NCI-H526 treated with DMSO at 0.1 percent for 48 hours (cell line): ENCODE measurements around the gene PRDM16.

Experiments
- DNase-seq: peaks from one replicate; lab custom pipeline; 2025; lab: John Stamatoyannopoulos, UW

Gene PRDM16

DNA sequence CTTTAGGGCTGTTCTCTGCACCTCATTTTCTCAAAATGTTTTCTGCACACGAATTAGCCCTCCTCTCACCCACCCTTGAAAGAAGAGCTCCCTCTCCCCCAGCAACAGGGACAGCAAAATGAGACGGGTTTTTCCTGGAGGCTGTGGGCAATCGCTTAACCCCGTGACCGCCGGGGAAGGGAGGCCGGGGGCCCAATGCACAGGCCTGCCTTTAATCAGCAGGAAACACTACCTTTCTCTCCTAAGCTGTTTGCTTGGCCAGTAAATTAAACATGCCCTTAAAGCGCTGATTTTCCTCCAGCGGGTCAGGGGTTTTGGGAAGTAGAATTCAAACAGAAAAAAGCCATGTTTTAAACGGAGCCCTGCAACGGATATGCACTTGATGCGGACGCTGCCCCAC is 114.4 kb downstream of the PRDM16 start:
- no peak for DNase-seq

DNA sequence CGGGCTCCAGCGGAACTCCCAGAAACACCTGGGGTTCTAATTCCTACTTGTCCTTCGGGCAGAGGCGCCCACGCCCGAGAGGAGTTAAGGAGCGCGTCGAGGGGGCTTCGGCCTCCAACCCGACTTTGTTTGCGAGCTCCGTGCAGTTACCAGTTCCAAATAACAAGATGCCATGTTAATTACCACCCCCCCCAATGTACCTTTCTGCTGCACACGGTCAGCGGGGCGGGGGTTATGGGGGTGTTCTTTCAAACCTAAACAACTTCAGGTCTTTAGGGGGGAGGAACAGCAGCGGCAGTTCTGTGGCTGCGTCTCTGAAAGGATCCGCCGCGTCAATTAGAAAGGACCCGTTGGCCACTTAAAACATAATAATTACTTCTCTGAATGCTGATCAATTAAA is 114.8 kb downstream of the PRDM16 start:
- DNase-seq, result no peak

DNA sequence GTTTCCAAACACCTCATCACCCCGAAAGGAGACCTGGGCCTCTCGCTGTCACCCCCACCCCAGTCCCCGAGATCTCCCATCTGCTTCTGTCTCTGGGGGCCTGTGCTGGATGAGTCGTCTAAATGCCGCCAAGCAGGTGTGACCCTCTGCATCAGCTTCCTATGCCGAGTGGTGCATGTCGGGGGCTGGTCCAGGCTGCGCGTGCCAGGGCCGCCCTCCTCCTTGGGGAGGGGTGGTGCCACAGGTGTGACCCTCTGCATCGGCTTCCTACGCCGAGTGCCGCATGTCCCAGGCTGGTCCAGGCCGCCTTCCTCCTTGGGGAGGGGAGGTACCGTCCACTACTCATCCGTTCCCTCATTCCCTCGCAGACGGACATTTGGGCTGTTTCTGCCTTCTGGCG is 115.7 kb downstream of the PRDM16 start:
- no peak for DNase-seq

DNA sequence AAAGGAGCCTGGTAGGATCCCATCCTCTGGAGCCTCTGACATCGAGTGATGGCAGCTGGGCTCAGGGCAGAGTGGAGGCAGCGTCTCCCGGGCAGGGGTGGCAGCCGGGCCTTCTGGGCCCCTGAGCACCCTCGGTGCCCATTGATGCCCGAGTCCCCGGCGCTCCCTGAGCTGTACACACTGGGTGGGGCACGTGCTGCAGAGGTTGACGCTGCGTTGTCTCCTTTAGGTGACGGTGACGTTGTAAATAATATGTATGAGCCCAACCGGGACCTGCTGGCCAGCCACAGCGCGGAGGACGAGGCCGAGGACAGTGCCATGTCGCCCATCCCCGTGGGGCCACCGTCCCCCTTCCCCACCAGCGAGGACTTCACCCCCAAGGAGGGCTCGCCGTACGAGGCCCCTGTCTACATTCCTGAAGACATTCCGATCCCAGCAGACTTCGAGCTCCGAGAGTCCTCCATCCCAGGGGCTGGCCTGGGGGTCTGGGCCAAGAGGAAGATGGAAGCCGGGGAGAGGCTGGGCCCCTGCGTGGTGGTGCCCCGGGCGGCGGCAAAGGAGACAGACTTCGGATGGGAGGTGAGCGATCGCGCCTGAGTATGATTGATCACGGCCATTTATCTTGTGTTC is 117.0 kb downstream of the PRDM16 start:
- DNase-seq, result no peak

DNA sequence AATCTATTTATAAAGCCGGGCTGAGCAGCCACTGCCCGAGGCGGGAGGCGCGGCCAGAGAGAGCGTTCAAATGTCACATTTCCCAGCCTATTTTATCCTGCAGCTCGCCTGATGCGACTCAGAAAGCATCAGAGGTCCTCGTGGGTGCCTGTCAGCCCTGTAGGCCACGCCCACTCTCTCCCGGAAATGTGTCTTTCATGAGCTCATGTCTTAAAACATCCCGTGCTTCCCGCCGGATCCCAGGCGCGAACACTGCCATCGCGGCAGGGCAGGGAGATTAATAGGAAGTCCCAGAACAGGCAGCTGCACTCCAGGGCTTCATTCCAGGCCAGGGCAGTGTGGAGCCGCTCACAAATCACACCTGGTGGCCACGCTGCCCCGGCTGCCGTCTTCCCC is 117.5 kb downstream of the PRDM16 start:
- no peak for DNase-seq

DNA sequence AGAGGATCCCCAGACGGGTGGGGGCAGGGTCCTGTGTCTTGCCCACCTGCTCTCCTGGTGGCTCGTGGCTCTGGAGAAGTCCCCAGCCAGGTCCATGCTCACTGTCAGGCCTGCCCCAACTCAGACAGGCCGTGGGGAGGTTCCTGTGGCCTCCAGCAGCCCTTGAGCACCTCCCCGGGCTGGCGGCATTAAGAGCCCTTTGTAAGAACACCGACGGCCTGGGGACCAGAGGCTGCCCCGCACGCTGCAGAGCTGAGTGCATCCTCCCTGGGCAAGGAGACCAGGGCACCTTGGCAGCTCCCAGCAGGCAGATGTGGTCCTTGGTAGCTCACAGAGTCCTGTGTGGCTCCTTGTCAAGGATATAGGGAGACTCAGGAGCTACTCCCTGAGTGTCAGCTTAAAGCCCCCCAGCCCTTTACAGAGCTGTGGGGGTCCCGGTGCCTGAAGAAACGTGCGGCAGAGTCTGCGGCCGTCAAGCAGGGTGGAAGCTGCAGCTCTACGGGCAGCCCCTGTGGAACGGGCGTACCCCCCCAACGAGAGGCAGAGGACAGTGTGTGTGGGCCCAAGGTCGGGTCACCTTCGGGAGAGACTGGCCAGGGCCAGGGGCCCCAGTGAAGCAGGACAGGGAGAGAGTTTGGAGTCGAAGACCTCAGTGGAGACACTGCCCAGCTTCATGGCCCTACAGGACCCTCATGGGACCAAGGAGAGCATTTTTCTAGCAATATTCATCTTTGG is 118.6 kb downstream of the PRDM16 start:
- DNase-seq, result no peak

DNA sequence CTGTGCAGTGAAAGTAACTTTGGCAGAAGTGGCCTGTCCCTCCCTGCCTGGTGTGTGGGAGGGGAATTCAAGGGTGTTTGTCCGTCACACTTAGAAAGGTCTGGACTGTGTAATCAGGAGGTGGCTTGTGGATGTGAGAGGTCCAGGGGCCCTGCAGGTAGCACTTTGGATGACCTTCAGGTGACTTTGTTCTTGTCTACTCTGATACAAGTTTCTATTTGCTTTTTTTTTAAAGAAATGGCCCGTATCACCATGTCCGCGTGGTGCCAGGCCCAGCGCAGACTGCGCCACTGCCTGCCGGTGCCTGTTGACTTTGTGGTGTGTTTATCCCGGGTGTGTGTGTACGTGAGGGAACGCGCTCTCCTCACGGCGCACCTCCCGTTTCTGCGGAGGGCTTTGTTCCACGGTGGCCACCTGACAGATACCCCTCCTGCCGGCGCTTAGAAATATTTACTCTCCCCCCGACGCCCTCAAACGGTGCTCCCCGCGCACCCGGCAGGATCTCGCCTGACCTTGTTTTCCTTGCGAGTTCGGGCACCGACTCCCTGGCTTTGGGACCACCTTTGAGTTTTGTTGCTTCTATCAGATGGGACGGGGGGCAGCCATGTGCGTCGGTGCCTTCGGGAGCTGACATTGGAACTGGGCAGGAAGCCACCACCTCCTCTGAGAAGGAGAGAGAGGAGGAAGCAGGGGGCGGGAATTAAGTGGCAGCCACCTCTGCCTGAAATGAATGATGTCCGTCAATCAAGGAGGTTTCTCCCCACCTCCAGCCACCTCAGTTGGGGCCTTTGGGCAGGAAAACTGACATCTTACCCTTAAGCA is 119.4 kb downstream of the PRDM16 start:
- no peak for DNase-seq

DNA sequence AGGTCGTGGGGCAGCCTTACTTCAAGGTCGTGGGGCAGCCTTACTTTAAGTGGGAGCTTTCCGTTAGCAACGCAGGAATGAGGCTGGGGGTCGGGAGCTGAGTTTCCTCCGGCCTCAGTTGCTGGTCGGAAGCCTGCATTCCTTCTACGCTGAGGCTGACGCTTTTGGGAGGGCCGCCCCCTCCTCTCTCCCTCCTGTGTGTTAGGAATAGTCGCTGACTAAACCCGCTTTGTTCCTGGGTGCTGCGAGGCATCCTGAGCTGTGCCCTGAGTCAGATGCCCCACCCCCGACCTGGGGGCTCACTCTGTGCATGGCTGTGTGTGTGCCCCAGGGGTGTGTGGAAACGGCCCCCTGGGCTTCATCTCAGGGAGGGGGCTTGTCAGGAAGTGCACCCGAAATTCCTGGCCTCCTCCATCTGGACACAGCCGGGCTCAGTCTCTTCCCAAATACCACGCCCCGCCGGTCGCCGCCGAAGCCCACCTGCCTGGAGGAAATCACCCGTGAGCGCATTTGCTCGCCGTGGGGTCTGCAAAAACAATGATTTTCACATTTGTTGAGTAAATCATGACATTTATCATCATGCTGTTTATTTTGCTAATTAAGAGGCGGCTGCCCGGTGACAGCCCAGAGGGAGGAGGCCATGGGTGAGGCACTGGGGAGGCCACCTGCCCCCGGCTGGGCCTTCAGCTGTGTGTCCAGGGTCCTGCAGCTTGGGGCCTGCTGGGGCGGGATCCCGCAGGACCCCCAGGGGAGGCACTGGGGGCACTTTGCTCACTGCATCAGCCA is 121.4 kb downstream of the PRDM16 start:
- no peak for DNase-seq

DNA sequence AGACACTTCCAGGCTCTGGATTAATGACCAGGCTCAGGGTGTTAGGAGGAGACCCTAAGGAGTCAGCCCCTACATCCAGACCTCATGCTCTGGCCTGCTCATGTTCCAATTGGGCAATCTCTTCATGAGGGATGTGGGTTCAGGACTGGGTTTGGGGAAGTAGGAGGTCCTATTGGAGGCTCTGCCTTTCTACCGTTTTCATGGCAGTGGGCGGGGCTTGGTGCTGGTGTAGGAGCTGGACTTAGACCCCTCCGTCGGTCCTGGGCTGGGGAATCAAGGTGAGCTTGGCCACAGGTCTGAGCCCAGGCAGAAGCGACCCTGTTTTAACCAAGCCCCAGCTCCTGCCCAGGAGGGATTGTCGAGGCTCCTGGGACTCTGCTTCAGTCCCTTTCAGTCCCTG is 123.4 kb downstream of the PRDM16 start:
- no peak for DNase-seq

DNA sequence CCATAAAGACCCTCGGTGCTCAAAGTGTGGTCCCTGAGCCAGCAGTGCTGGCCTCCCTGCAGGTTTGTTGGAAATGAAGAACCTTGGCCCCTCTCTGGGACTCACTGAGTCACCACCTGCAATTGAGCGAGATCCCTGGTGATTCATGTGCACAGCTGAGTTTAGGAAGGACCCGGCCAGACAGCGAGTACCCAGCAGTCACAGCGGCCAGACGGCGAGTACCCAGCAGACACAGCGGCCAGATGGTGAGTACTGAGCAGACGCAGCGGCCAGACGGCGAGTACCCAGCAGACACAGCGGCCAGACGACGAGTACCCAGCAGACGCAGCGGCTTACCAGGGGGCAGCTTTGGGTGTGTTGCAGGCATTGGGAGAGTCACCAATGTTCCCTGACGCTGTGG is 123.8 kb downstream of the PRDM16 start:
- no peak for DNase-seq

DNA sequence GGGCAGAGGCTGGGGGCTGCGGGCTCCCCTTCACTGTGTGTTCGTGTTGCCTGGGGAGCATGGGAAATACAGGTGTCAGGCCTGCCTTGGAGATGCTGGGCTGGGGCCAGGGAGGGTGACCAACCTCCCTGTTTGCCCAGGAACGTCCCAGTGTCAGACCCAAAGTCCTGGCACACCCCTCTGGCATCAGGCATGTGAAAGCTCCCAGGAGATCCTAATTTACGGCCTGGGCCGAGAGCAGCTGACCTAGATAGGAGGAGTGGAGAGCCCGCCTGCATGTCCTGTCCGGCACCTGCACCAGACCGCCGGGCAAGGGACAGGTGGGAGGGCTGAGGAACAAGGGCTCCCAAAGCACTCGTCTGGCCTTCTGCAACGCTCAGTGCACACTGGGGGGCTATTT is 124.8 kb downstream of the PRDM16 start:
- no peak for DNase-seq

DNA sequence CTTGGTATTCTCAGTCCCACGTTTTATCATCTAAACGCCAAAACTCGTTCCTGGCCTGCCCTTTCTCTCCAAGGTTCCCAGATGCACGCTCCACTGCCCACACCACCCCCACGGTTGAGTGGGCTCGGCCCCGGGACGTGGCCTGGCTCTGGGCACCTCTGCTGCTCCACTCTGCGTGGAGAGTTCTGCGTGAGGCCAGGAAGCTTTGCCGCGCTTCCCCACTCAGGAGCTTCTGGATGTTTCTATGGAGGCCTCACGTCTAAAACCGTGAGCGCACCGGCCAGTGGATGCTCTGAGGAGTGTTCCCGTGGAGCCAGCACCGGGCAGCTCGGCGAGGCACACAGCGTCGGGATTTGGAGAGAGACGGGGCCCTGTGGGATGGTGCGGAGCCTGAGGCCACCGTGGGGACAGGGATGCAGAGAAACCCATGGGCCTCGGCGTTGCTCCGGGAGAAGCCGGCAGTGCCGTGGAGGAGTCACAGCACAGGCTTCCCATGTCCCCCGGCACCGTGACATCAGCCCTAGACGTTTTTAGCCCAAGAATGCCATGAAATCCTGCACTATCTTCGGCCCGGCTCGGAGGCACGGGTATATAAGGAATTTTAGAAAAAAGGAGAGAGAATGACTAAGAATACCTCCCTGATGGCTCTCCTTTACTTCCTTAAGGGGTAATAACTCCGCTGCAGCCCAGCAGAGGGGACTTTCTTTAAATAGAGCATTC is 125.9 kb downstream of the PRDM16 start:
- no peak for DNase-seq

DNA sequence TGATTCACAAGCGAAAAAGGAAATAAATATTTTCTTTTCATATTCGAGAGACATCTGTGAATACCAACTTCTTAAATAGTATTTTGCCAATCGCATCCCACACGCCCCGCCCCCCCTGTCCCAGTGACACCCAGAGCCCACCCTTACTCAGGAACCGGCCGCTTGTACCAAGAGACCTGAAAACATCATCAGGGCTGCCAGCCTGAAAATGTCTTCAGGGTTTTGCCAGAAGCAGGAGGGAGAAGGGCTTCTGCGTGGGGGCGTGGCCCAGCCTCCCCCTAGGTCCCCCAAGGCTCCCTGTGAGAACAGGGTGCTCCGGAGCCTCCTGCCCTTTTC is 126.4 kb downstream of the PRDM16 start:
- no peak for DNase-seq

DNA sequence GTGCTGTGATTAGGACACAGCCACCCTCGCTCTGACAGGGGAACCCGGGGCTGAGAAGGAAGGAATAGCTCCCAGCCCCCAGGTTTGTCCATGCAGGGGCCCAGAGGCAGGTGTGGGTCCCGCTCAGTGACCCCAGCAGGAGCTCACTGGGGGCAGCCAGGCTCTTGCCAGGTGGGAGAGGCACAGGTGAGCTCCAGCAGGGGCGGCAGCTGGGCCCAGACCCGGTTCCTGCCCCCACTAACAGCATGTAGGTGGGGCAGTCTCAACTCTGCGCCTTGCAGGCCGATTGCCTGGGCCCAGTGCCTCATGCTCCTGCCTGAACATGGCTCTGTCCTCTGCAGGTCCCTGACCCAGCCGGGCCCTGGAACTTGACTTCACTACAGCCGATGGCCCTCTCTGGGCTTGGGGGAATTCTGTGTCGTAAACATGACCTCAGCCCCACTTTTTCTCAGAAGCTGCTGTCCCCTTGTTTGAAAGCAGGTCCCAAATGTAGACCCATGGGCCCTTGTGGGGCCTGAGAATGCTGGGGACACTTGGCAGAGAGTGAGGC is 127.0 kb downstream of the PRDM16 start:
- no peak for DNase-seq

DNA sequence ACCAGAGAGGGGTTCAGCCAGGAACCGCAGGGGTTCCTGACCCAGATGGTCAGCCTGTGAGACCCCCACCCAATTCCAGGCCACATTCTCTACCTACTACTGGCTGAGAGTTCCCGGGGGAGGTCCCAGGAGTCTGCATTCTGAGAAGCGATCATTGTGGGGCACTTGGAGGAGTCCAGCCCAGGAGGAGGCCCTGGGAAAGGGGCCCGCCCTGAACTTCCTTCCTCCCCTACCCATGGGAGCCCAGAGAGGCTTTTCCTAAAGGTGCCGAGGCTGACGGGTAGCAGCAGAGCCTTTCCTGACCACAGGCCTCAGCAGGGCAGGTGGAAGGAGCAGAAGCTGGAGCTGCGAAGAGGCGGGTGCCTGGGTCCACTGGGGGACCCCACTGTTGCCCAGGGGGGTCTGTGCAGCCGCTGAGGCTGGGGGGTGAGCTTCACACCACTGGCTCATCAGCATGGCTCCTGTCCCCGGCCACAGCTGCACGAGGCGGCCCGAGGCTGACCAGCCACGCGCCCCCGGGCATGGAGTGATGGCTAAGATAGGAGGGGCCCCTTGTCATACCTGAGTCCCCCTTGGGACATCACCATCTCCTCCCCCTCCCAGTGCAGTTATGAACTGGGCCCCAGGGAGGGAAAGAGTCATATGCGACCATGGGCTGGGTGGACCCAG is 127.7 kb downstream of the PRDM16 start:
- DNase-seq, result no peak

DNA sequence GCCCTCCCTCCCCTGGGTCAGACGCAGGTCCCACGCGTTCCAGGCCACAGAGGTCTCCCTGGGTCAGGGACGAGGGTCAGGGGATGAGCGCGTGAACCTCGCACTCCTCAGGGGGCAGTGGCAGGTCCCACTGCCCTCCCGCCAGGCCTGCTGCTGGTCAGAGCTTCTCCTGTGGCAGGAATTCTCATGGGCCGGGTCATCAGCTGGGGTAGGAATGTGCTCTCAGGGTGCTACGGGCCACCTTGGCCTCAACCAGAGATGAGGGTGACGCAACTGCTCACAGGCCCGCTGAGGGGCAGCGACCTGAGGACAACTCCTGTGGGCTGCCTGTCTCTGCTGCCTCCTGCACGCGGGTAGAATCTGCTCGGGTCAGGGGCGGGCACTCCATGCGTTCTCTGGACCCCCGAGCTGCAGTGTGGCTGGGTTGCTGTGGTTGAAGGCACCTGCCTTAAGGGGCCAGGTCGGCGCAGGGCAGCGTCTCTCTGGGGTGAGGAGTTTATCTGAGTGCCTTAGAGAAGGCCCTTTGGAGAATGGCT is 128.8 kb downstream of the PRDM16 start:
- DNase-seq, result no peak

DNA sequence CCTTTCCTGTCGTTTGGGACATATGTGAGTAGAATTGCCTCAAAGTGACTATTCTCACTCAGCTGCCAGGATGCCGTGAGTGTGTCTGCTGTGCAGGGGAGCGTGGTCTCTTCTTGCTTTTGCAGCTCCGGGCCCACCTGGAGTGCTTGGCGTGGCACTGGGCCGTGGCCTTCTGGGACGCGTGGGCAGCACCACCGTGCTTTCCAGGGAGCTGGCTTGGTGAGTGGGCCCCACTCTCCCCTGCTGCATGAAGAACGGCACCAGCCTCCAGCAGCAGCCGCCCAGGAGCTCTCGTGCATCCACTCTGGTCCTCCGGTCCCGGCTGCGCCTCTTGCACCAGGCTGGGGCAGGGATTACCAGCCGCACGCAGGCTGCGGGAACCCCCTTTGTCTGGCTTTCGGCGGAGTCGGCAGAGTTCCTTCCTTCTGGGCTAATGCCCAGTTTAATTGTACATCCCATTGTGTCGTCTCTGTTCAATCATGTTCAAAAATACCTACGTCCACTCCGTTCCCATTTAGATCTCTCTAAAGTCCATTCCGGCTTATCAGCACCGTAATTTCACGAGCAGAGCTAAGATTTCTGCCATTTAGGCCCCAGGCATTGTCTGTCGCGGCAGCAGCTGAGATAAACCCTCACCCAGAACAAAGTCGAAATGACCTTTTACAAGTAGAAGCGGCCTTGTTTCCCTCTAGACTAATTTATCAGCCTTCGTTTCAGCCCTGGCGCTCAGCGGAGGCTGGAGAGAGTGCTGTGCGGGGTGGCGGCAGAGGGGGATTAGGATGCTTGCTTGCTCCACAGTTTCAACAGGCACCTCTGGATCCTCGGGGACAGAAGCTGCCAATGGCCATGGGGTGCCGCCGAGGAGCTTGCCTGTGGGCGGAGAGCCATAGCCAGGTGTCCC is 129.6 kb downstream of the PRDM16 start:
- no peak for DNase-seq

DNA sequence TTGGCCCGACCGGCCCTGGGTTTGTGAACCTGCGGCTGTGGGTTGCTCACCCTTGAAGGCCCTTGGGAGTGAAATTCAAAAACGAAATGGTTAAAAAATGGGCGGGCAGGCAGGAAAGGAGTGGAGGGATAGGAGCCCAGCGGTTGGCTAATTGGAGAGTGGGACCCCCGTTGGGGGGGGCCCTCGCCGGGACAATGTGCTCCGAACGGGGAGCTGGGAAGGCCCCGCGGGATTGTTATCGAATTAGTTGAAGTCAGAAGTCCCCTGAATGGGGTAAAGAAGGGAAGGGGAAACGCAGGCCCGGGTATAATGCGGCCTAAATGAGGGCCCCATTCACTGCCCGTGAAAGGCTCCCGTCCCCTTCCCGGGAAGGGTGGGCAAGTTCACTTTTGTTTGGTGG is 135.7 kb downstream of the PRDM16 start:
- no peak for DNase-seq

DNA sequence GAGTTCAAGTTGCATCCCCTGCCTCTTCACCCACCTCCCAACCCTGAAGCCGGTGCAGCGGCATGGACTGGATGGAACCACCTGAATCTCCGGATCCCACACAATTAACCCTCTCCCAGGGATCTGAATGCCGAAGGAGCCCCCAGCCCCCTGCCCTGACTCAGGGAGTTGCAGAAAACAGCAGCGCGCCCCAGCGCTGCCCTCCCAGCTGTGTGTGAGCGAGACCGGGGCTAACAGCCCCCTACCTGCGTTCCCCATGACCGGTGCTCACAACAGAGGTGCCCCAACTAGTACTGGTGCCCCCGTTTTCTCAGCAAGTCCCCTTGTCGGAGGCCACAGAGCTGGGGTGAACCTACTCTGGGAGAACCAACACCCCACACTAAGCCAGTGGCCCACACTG is 136.8 kb downstream of the PRDM16 start:
- DNase-seq, result no peak

DNA sequence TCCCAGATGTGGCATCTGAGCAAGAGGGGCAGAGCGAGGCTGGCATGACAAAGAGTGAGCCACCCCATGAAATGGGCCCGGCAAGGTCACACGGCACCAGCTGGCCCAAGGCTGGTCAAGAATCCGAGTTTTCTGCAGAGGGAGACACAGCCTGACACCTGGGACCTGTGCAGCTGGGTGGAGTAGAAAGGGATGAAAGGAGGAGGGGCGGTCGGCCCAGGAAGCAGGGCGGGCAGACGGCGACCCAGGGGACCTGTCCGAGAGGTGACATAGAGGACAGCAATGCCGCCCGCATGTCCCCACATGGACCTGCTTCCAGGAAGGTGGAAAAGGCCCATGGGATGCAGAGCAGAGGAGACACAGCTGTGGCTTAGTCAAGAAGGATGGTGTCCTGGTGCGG is 137.7 kb downstream of the PRDM16 start:
- DNase-seq, result no peak
